GM18873 (cell line): ENCODE measurements around the gene TRIO.

ENCODE experiments used
- ATAC-seq: cut with Tn5 transposase; IDR thresholded peaks from one replicate; pipeline ENCODE4 v1.9.1; 2021; ENCODE audit warnings: mild to moderate bottlenecking, moderate library complexity, moderate number of reproducible peaks; ENCODE audit not compliant: unreplicated experiment, low FRiP score

Gene TRIO

GRCh38 chr5:14337593-14337992 is 194.5 kb downstream of the TRIO start:
- no peak for ATAC-seq

GRCh38 chr5:14339468-14339867 is 196.3 kb downstream of the TRIO start:
- ATAC-seq = no peak

- no peak for ATAC-seq
Observed at GRCh38 chr5:14341571-14342230, 198.6 kb downstream of the TRIO start.

GRCh38 chr5:14342306-14342705 is 199.2 kb downstream of the TRIO start:
- ATAC-seq = peak; percentile 97

- no peak for ATAC-seq
Observed at GRCh38 chr5:14343376-14343775, 200.2 kb downstream of the TRIO start.

GRCh38 chr5:14347522-14347921 is 204.4 kb downstream of the TRIO start:
- no peak for ATAC-seq

GRCh38 chr5:14348142-14348541 is 205.0 kb downstream of the TRIO start:
- no peak for ATAC-seq

- no peak for ATAC-seq
Observed at GRCh38 chr5:14349029-14349428, 205.9 kb downstream of the TRIO start.

- no peak for ATAC-seq
Observed at GRCh38 chr5:14351086-14351661, 208.0 kb downstream of the TRIO start.

GRCh38 chr5:14351845-14352712 is 208.9 kb downstream of the TRIO start:
- no peak for ATAC-seq

- no peak for ATAC-seq
Observed at GRCh38 chr5:14353726-14354474, 210.8 kb downstream of the TRIO start.

GRCh38 chr5:14355391-14355790 is 212.2 kb downstream of the TRIO start:
- ATAC-seq = no peak

- no peak for ATAC-seq
Observed at GRCh38 chr5:14356305-14356704, 213.2 kb downstream of the TRIO start.

GRCh38 chr5:14357441-14357840 is 214.3 kb downstream of the TRIO start:
- no peak for ATAC-seq

- ATAC-seq = no peak
Observed at GRCh38 chr5:14357851-14358250, 214.7 kb downstream of the TRIO start.

- no peak for ATAC-seq
Observed at GRCh38 chr5:14358536-14358935, 215.4 kb downstream of the TRIO start.

- no peak for ATAC-seq
Observed at GRCh38 chr5:14359069-14360043, 216.2 kb downstream of the TRIO start.

- ATAC-seq = no peak
Observed at GRCh38 chr5:14362491-14362890, 219.3 kb downstream of the TRIO start.

- ATAC-seq = no peak
Observed at GRCh38 chr5:14364096-14364495, 221.0 kb downstream of the TRIO start.
